ENCODE results near the gene ABCC5.

Gene ABCC5

GRCh38 chr3:184016169-184016570 is 1.5 kb downstream of the ABCC5 start:
- DNase-seq (ENCODE audit: low spot score), result no peak

- DNase-seq (ENCODE audit: low spot score), result no peak
These were observed 2.2 kb downstream of the ABCC5 start for GRCh38 chr3:184015381-184016019.

GRCh38 chr3:184011937-184012889 is 5.5 kb downstream of the ABCC5 start:
- no peak for DNase-seq (ENCODE audit: low spot score)

- no peak for DNase-seq (ENCODE audit: low spot score)
These were observed 6.3 kb downstream of the ABCC5 start for GRCh38 chr3:184011230-184011876.

- DNase-seq (ENCODE audit: low spot score), result no peak
These were observed 9.5 kb downstream of the ABCC5 start for GRCh38 chr3:184008161-184008560.

- peak; percentile 22 for DNase-seq (ENCODE audit: low spot score)
These were observed 10.4 kb downstream of the ABCC5 start for GRCh38 chr3:184007143-184007813.

GRCh38 chr3:184005941-184006507 is 11.7 kb downstream of the ABCC5 start:
- DNase-seq (ENCODE audit: low spot score), result peak; percentile 97

GRCh38 chr3:184004476-184004875 is 13.2 kb downstream of the ABCC5 start:
- no peak for DNase-seq (ENCODE audit: low spot score)

GRCh38 chr3:184003187-184003967 is 14.3 kb downstream of the ABCC5 start:
- no peak for DNase-seq (ENCODE audit: low spot score)

- DNase-seq (ENCODE audit: low spot score), result no peak
These were observed 15.2 kb downstream of the ABCC5 start for GRCh38 chr3:184002469-184002868.

GRCh38 chr3:184001761-184002160 is 15.9 kb downstream of the ABCC5 start:
- DNase-seq (ENCODE audit: low spot score), result no peak

GRCh38 chr3:183991403-183991802 is 26.3 kb downstream of the ABCC5 start:
- no peak for DNase-seq (ENCODE audit: low spot score)

- no peak for DNase-seq (ENCODE audit: low spot score)
These were observed 29.4 kb downstream of the ABCC5 start for GRCh38 chr3:183988216-183988790.

GRCh38 chr3:183987000-183987600 is 30.6 kb downstream of the ABCC5 start:
- no peak for DNase-seq (ENCODE audit: low spot score)

- DNase-seq (ENCODE audit: low spot score), result no peak
These were observed 32.6 kb downstream of the ABCC5 start for GRCh38 chr3:183984749-183985729.

- DNase-seq (ENCODE audit: low spot score), result no peak
These were observed 33.5 kb downstream of the ABCC5 start for GRCh38 chr3:183984127-183984740.

GRCh38 chr3:183981990-183982644 is 35.6 kb downstream of the ABCC5 start:
- DNase-seq (ENCODE audit: low spot score), result no peak

GRCh38 chr3:183980403-183980802 is 37.3 kb downstream of the ABCC5 start:
- no peak for DNase-seq (ENCODE audit: low spot score)

Measured in LoVo (cell line).